NCI-H146 (cell line): Measurements from ENCODE around the gene UCK2.

Source experiments
- DNase-seq: peaks from one replicate; lab custom pipeline; 2025; lab: John Stamatoyannopoulos, UW

The UCK2 gene

GRCh38 chr1:165834229-165834628 lies 6.8 kb downstream of the UCK2 start:
- DNase-seq: no peak

DNA sequence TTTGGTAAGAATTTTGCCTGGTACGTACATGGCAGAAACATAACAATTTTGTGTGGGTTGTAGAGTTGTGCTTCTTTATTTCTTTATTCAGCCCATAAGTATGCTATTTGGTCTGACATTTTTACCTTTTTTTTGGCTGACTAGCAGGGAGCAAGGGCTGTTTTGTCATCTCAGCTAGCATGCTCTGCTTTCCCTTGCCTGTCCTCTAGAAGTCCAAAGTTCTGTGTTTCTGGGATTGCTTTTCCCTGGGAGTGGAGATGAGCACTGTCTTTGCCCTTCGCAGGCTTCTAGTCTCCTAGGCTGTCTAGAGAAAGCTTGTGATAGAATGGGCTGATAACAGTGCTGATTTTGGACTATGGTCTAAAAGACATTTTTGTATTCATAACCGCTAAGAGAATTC lies 7.5 kb downstream of the UCK2 start:
- no peak for DNase-seq

- no peak for DNase-seq
Measured at GRCh38 chr1:165836664-165837482, 9.5 kb downstream of the UCK2 start.

GRCh38 chr1:165837838-165838364 lies 10.5 kb downstream of the UCK2 start:
- no peak for DNase-seq

- no peak for DNase-seq
Measured at GRCh38 chr1:165840423-165840822, 13.0 kb downstream of the UCK2 start.

DNA sequence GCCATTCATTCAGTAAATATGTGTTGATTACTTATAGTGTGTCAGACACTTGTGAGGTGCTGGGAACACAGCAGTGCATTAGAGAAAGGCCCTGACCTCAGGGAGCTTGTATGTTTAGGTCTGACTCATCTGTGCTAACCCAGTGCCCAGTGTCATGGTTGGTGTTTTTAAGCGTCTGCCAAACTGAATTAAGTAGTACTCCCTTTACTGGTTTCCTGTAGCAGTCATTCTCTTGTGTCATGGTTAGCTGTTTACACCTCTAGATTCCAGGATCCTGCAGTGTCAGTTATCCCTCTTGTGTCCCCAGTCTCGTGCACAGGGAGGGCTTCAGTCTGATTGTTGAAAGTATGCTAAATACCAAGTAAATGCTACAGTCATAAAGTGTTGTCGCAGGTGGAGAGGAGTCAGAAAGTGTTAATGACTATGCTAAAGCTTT lies 14.2 kb downstream of the UCK2 start:
- DNase-seq: no peak

DNA sequence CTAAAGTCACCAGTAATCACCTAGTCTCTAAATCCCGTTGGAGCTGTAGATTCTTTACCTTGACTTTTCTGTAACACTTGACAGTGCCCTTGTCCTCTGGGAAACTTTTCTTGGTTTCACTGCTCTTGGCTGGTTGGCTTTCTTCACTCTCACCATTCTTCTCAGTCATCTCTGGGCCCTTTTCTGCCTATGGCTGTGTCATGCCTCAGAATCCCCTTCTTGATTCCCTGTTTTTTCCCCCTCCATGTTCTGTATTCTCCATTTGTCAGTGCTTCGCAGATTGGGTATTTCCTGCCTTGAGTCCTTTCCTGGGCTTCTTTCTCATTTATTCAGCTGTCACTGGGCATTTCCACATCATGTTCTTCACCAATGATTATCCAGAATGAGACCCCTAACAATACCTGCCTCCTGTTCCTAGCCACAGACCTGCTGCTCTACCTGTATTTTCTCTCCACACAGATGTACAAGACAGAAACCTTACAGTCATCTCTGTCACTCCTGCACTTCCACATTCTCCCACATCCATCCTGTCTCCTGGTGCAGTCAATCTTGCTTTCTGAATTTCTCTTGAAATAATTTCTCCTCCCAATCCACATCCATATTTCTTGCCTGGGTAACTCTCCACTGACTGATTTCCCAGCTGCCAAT lies 14.7 kb downstream of the UCK2 start:
- no peak for DNase-seq

GRCh38 chr1:165842671-165843129 lies 15.3 kb downstream of the UCK2 start:
- DNase-seq: no peak

DNA sequence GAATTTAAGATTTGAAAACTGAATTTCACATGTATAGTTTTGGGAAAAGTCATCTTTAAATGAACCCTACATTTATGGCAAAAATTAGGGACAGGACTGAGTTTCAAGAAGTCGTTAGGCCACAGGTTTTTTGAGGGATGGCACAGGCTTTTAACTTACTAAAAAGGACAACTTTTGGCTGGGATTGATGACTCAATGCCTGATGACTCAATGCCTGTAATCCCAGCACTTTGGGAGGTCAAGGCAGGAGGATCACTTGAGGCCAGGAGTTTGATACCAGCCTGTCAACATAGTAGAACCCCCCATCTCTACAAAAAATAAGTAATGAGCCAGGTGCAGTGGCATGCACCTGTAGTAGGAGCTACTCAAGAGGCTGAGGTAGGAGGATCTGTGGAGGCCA lies 15.9 kb downstream of the UCK2 start:
- no peak for DNase-seq

DNA sequence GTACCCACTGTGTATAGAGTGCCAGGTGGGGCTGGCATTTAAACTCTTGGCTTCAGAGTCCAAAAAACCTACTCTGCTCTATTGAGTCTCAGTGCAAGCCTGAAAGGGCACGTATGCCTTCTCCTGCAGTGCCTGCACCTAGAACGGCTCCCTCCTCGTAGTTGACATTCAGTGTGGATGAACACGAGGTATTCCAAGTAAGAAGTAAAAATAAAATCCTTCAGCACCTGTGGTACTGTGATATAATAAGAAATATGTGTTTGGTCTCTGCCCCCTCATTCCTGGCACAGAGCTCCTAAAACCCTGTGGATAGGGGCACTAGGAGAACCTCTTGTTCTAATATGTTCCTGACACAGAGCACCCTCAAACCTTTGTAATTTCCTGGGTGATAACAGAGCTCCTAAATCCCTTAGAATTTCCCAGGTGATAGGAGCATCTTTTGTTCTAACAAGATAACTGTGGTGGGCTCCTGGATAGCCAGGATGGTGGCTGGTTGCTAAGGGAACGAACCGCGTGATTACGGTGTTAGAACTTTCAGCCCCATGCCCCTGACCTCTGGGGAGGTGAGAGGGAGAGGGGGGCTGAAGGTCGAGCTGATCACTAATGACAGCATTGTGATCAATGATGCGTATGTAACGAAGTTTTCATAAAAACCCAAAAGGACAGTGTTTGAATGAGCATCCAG lies 16.8 kb downstream of the UCK2 start:
- no peak for DNase-seq

DNA sequence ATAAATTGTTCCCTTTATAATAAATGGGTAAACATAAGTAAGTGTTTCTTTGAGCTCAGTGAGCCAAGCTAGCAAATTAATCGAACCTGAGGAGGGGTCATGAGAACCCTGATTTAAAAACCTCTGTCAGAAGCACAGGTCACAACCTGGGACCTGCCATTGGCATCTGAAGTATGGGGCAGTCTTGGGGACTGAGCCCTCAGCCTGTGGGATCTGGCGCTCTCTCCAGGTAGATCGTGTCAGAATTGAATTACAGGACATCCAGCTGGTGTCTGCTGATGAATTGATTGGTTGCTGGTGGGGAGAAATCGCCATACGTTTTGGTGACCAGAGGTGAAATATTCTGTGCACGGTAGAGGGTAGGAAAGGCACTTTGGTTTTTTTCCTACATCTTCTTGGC lies 17.5 kb downstream of the UCK2 start:
- no peak for DNase-seq

GRCh38 chr1:165845569-165845968 lies 18.2 kb downstream of the UCK2 start:
- no peak for DNase-seq

DNA sequence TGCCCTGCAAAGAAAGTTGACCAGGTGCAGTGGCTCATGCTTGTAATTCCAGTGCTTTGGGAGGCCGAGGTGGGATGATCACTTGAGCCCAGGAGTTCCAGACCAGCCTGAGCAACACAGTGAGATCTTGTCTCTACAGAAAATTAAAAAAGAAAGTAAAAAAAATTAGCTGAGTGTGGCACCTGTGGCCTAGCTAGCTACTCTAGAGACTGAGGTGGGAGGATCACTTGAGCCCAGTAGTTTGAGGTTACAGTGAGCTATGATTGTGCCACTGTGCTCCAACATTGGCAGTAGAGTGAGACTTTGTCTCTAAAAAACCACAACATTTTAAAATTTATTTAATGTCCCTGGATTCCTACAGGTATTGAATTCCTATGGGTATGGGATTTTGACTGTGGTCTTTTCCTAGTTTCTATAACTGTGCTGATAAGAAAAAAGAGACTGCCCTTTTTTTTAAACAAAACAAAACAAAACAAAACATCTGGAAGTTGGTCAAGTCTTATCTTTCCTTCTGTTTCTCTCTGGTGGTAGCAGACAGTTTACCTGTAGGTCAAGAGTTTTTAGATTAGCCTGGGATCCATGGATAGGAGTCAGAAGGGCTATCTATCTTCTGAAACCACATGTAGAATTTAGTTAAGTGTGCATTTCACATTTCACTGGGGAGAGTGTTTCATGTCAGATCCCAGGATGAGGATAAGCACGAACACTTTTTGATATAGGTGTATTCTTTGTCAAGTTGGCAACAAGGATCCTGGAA lies 18.8 kb downstream of the UCK2 start:
- no peak for DNase-seq

DNA sequence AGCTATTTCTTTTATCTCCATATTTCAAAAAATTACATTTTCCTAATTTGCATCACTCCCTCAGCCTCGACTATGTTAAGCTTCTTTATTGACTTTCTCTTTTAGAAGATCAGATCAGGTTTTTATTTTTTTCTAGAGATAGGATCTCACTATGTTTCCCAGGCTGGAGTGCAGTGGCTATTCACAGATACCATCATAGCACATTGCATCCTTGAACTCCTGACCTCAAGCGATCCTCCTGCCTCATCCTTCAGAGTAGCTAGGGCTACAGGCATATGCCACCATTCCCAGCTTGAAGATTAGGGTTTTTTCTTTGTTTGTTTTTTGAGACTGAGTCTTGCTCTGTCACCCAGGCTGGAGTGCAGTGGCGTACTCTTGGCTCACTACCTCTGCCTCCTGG lies 20.1 kb downstream of the UCK2 start:
- no peak for DNase-seq

DNA sequence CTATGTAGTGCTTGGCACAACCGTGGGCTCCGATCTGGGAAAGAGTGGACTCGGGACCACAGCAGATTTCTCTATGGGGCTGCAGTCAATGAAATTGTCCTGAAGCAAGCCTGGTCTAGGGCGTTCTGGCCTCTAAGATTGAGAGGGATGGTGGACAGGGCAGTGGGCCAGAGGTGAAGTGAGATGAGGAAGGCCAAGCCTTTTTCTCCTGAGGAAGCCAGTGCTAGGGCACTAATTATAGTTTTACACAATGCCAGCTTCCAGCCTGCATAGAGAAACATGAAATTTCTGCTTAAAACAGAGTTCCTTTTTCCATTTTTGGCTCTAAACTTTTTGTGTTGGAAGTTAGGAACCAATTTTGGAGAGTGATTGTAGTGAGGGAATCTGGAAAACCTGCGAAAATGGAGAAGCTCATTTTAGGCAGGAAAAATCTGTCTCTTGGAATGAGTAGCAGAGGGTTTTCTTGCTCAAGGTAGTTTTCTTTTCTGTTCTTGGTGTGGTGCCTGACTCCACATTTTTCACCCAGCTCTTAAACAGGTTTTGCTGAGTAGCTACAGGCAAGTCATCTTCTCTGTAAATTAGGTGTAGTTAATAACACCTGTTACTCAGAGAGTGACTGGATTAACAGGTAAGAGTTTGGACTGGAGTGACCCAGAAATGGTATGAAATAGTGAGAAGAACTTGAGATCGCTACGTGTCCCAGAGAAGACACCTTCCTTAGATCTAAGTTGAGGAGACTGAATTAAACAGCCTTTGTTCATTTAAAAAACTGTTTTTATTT lies 22.1 kb downstream of the UCK2 start:
- no peak for DNase-seq

- DNase-seq: no peak
Measured at GRCh38 chr1:165851034-165851658, 23.7 kb downstream of the UCK2 start.

DNA sequence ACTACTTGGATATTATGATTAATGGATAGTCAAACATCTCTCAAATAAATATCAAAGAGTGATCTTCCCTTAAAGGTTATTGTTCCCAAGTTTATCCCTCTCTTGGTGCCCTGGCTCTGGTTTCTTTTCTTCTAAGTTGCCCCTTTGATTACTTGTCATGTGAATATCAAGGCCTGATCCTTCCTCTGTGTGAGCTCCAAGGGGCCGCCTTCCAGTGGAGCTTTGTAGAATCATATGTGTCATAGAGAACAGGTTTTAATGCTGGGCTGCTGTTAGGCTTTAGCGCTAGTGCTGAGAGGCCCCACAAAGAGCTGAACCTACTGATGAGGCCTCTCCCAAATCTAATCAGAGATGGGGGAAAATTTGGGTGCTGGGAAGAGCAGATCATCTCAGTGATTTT lies 25.5 kb downstream of the UCK2 start:
- DNase-seq: no peak

- no peak for DNase-seq
Measured at GRCh38 chr1:165853528-165854075, 26.2 kb downstream of the UCK2 start.

- no peak for DNase-seq
Measured at GRCh38 chr1:165854101-165854845, 26.9 kb downstream of the UCK2 start.
